A549 (cell line): ENCODE data around the gene CDC5L. TPM values are rescaled to one million over a fixed set of nuclear protein-coding genes. Genes with fewer than 3 reads are reported as not detected.

Experiments
- ATAC-seq, 2 experiments: fragments of 200-7000 bp in 1 of 2; fragments of >200 bp in 1 of 2; cut with Nextera tagmentation in 1 of 2; cut with Tn5 transposase in 1 of 2; 3 replicates each; pipeline versions ENCODE4 v1.8.0 to v1.9.1; 2018 to 2020; ENCODE audit warnings: mild to moderate bottlenecking in 1 of 2, moderate library complexity in 1 of 2
- CTCF ChIA-PET: fragments of 300-600 bp; sonication (Branson Sonifier 250); formaldehyde crosslinking; extraction: SDS; loops from one replicate; lab custom pipeline; 2021; ENCODE audit warnings: antibody characterized with exemption, inconsistent platforms; lab: Yijun Ruan, JAX
- POLR2A ChIA-PET: fragments of 350-600 bp; formaldehyde crosslinking; extraction: SDS; loops from one replicate; lab custom pipeline; 2021; ENCODE audit warnings: antibody characterized with exemption, inconsistent platforms; lab: Yijun Ruan, JAX
- DNase-seq, 2 experiments: peaks; one replicate each; pipeline versions ENCODE4 v3.0.0 to v3.0.0-alpha.2; 2011 to 2016; ENCODE audit warnings: low read depth in 1 of 2, low spot score in 1 of 2
- FAIRE-seq: peaks from 2 replicates; lab custom pipeline; 2011; peaks lifted over from hg19 to GRCh38; lab: Jason Lieb, UNC
- H3K27ac ChIP-seq, 2 experiments: fragments of >200 bp; sonication (Bioruptor Twin); formaldehyde crosslinking; 3 replicates each; pipeline ENCODE4 v1.5.1; 2016 to 2017
- H3K4me1 ChIP-seq: fragments of >200 bp; sonication (Bioruptor Twin); formaldehyde crosslinking; 3 replicates; pipeline ENCODE4 v1.6.1; 2016
- H3K4me2 ChIP-seq: fragments of >200 bp; sonication (Bioruptor Twin); formaldehyde crosslinking; 3 replicates; pipeline ENCODE4 v1.6.1; 2016
- H3K4me3 ChIP-seq: fragments of >200 bp; sonication (Bioruptor Twin); formaldehyde crosslinking; 3 replicates; pipeline ENCODE4 v1.5.1; 2016
- H3K9me3 ChIP-seq: fragments of >200 bp; sonication (Bioruptor Twin); formaldehyde crosslinking; 3 replicates; pipeline ENCODE4 v1.6.1; 2016
- BCL3 ChIP-seq: fragments of >200 bp; sonication (Bioruptor Twin); formaldehyde crosslinking; IDR thresholded peaks from 3 replicates; pipeline ENCODE4 v1.6.1; 2016
- BHLHE40 ChIP-seq: IDR thresholded peaks from 2 replicates; pipeline ENCODE4 v1.6.1; 2012; ENCODE audit warnings: low read depth, low read length, inconsistent platforms
- CBX2 ChIP-seq: fragments of 200-600 bp; sonication (generic); IDR thresholded peaks from 2 replicates; pipeline ENCODE4 v1.6.1; 2016; ENCODE audit warnings: low read depth, mild to moderate bottlenecking, borderline replicate concordance
- CBX8 ChIP-seq: fragments of 200-600 bp; sonication (generic); IDR thresholded peaks from 2 replicates; pipeline ENCODE4 v1.6.1; 2016
- CEBPB ChIP-seq, 2 experiments: fragments of >200 bp in 1 of 2; sonication (Bioruptor Twin) in 1 of 2; formaldehyde crosslinking in 1 of 2; IDR thresholded peaks; 2 replicates each; pipeline ENCODE4 v1.6.1; 2012 to 2016
- ELK1 ChIP-seq: fragments of 150-350 bp; IDR thresholded peaks from 2 replicates; pipeline ENCODE4 v1.6.1; 2014; ENCODE audit warnings: low read depth, mild to moderate bottlenecking, low read length
- EP300 ChIP-seq, 2 experiments: fragments of >200 bp; sonication (Bioruptor Twin); formaldehyde crosslinking; IDR thresholded peaks; 2 replicates in 1 of 2; 3 replicates in 1 of 2; pipeline ENCODE4 v1.6.1; 2016 to 2017
- FOSB ChIP-seq: fragments of 250-450 bp; sonication (Bioruptor Pico); IDR thresholded peaks from 2 replicates; pipeline ENCODE4 v1.5.0; 2020; ENCODE audit warnings: mild to moderate bottlenecking, moderate library complexity
- FOXS1 ChIP-seq: fragments of 250-450 bp; sonication (Bioruptor Pico); IDR thresholded peaks from 2 replicates; pipeline ENCODE4 v1.5.0; 2020; ENCODE audit warnings: mild to moderate bottlenecking, moderate library complexity
- GATA3 ChIP-seq: IDR thresholded peaks from 2 replicates; pipeline ENCODE4 v1.6.1; 2012; ENCODE audit warnings: borderline replicate concordance
- HES2 ChIP-seq: fragments of >200 bp; sonication (Bioruptor Twin); formaldehyde crosslinking; IDR thresholded peaks from 2 replicates; pipeline ENCODE4 v1.6.1; 2016
- HOXB13 ChIP-seq: fragments of 250-450 bp; sonication (Bioruptor Pico); IDR thresholded peaks from 2 replicates; pipeline ENCODE4 v1.5.0; 2020; ENCODE audit warnings: low read depth, mild to moderate bottlenecking, moderate library complexity
- HOXB5 ChIP-seq: fragments of 250-450 bp; sonication (Bioruptor Pico); IDR thresholded peaks from 2 replicates; pipeline ENCODE4 v1.5.0; 2020; ENCODE audit warnings: mild to moderate bottlenecking, moderate library complexity
- JUNB ChIP-seq: fragments of >200 bp; sonication (Bioruptor Twin); formaldehyde crosslinking; IDR thresholded peaks from 2 replicates; pipeline ENCODE4 v1.6.1; 2016
- MAFK ChIP-seq: fragments of 450-650 bp; IDR thresholded peaks from 2 replicates; pipeline ENCODE4 v1.6.1; 2014; ENCODE audit not compliant: partially characterized antibody
- MAX ChIP-seq: IDR thresholded peaks from 2 replicates; pipeline ENCODE4 v1.6.1; 2012
- MAZ ChIP-seq: fragments of 150-350 bp; IDR thresholded peaks from 2 replicates; pipeline ENCODE4 v1.6.1; 2014; ENCODE audit warnings: antibody characterized with exemption, low read depth, low read length, borderline replicate concordance
- PHF8 ChIP-seq: fragments of 200-600 bp; sonication (generic); IDR thresholded peaks from 2 replicates; pipeline ENCODE4 v1.6.1; 2016; ENCODE audit warnings: low read depth, mild to moderate bottlenecking, antibody characterized with exemption, moderate library complexity, borderline replicate concordance
- POLR2A ChIP-seq: IDR thresholded peaks from 2 replicates; pipeline ENCODE4 v1.6.1; 2012; ENCODE audit warnings: mild to moderate bottlenecking, low read length
- POLR2AphosphoS2 ChIP-seq: conservative IDR thresholded peaks from 2 replicates; pipeline ENCODE4 v1.6.1; 2012; ENCODE audit warnings: low read length, improper control_type of control experiment, inconsistent platforms
- REST ChIP-seq: fragments of 200-600 bp; sonication (generic); IDR thresholded peaks from 2 replicates; pipeline ENCODE4 v1.6.1; 2016; ENCODE audit warnings: antibody characterized with exemption, mild to moderate bottlenecking, moderate library complexity
- RNF2 ChIP-seq: fragments of 200-600 bp; sonication (generic); IDR thresholded peaks from 2 replicates; pipeline ENCODE4 v1.6.1; 2016; ENCODE audit warnings: low read depth, mild to moderate bottlenecking, antibody characterized with exemption, moderate library complexity, borderline replicate concordance
- USF2 ChIP-seq: fragments of 450-650 bp; IDR thresholded peaks from 2 replicates; pipeline ENCODE4 v1.6.1; 2014; ENCODE audit warnings: antibody characterized with exemption
- ZC3H11A ChIP-seq: fragments of 450-650 bp; IDR thresholded peaks from 2 replicates; pipeline ENCODE4 v1.6.1; 2014; ENCODE audit warnings: antibody characterized with exemption, mild to moderate bottlenecking
- ZNF302 ChIP-seq: fragments of 250-450 bp; sonication (Bioruptor Pico); IDR thresholded peaks from 2 replicates; pipeline ENCODE4 v1.9.0; 2021; ENCODE audit warnings: inconsistent platforms, mild to moderate bottlenecking, moderate library complexity
- WGBS: methylation state at CpG from one replicate; pipeline ENCODE4 v1.1.6; 2017; ENCODE audit errors: missing lambda C conversion rate; 5-methylcytosine and 5-hydroxymethylcytosine counted together
- polyA plus RNA-seq, 4 experiments: library from polyadenylated mRNA; depleted of rRNA in 3 of 4; stranded (reverse); fragments of >200 nt; fragmentation: RNase III in 1 of 4; extraction: RNeasy Plus Mini Kit Qiagen cat#74134 plus additional on column Dnase treatment in 1 of 4; gene quantifications; 2 replicates in 3 of 4; 3 replicates in 1 of 4; pipeline ENCODE4 v1.2.3, GENCODE V29; 2011 to 2017

The CDC5L gene
- polyA plus RNA-seq, 2 of the 4 experiments (the other 2 are of a cell fraction) = 12.8 to 20.5 TPM

GRCh38 chr6:44375071-44375470, 12.4 kb upstream of the CDC5L start (continued):
- TF ChIP-seq REST (no peak), JUNB (no peak), ZNF302 (CRISPR knock-in tag) (no peak), POLR2A (no peak), BHLHE40 (no peak), CBX2 (no peak), BCL3 (no peak), MAZ (no peak), POLR2AphosphoS2 (no peak), HOXB13 (CRISPR knock-in tag) (no peak)

- CTCF ChIA-PET = no interaction called here
Observed at GRCh38 chr6:44377484-44377883, 10.0 kb upstream of the CDC5L start.

More at GRCh38 chr6:44377484-44377883, 10.0 kb upstream of the CDC5L start:
- no peaks in the 10 kb centered on the region for H3K9me3 ChIP-seq
- H3K4me3 ChIP-seq = no peak overlapping the region
- ATAC-seq (no peak), FAIRE-seq (no peak), DNase-seq (no peak)
- H3K4me1 ChIP-seq = no peaks in the 10 kb centered on the region
- POLR2A ChIA-PET = no interaction called here
- WGBS = 58% methylated on average over 3 of the region's 3 CpGs
- no peak overlapping the region for H3K4me2 ChIP-seq
- H3K27ac ChIP-seq = no peak overlapping the region
- no peak for TF ChIP-seq HOXB5 (CRISPR knock-in tag)
- no peak for TF ChIP-seq RNF2
- no peak for TF ChIP-seq EP300 (IDR thresholded peaks at IDR 0.05)
- no peak for TF ChIP-seq PHF8
- no peak for TF ChIP-seq USF2
- no peak for TF ChIP-seq REST
- no peak for TF ChIP-seq CBX8
- TF ChIP-seq FOXS1 (CRISPR knock-in tag) = no peak
- no peak for TF ChIP-seq MAX
- TF ChIP-seq HES2 = no peak
- no peak for TF ChIP-seq GATA3
- no peak for TF ChIP-seq MAFK
- no peak for TF ChIP-seq CEBPB (IDR thresholded peaks at IDR 0.05)
- no peak for TF ChIP-seq ELK1
- no peak for TF ChIP-seq ZC3H11A
- no peak for TF ChIP-seq FOSB (CRISPR knock-in tag)
- no peak for TF ChIP-seq MAZ
- TF ChIP-seq BHLHE40 = no peak
